GM12892 (cell line): Measurements from ENCODE around the gene CLDN9.

Source experiments
- POLR2A ChIP-seq: IDR thresholded peaks from 2 replicates; pipeline ENCODE4 v1.6.1; 2011; ENCODE audit warnings: low read depth, low read length, control low read depth
- POLR2AphosphoS5 ChIP-seq: IDR thresholded peaks from 2 replicates; pipeline ENCODE4 v1.6.1; 2011; ENCODE audit warnings: low read depth, low read length, control low read depth
- TAF1 ChIP-seq: IDR thresholded peaks from 2 replicates; pipeline ENCODE4 v1.6.1; 2011; ENCODE audit warnings: low read depth, mild to moderate bottlenecking, control low read depth, low read length, borderline replicate concordance

DNA sequence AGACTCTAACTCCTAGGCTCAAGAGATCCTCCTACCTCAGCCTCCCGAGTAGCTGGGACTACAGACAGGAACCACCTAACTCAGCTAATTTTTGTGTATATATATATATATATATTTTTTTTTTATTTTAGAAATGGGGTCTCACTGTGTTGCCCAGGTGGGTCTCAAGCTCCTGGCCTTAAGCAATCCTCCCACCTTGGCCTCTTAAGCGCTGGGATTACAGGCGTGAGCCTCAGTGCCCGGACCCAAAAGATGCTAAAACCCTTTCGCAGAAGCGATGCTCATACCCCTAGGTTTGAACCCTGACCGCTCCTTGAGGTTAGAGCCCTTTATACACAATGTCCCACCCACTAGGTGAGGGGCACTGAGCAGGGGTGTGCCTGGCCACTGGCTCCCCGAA is 2.2 kb upstream of the CLDN9 start:
- TF ChIP-seq POLR2AphosphoS5, result no peak
- no peak for TF ChIP-seq POLR2A
- no peak for TF ChIP-seq TAF1
